MM.1S (cell line): ENCODE measurements around the gene MEG3.

ENCODE experiments used
- DNase-seq: peaks from one replicate; pipeline ENCODE4 v3.0.0-alpha.2; 2015
- H2AFZ ChIP-seq: fragments of 300-600 bp; sonication (generic); 2 replicates; pipeline ENCODE4 v1.6.0; 2016; ENCODE audit warnings: antibody characterized with exemption, low read length
- H3F3A ChIP-seq: fragments of 300-600 bp; sonication (generic); 2 replicates; pipeline ENCODE4 v1.6.1; 2016; ENCODE audit warnings: mild to moderate bottlenecking, antibody characterized with exemption, low read length, moderate library complexity, mixed read lengths; ENCODE audit not compliant: insufficient read depth
- H3K27ac ChIP-seq: fragments of 300-600 bp; sonication (generic); 2 replicates; pipeline ENCODE4 v1.5.1; 2016; ENCODE audit warnings: mild to moderate bottlenecking, low read length
- H3K27me3 ChIP-seq: fragments of 300-600 bp; sonication (generic); replicated peaks from 2 replicates; pipeline ENCODE4 v1.6.0; 2016; ENCODE audit warnings: low read length; ENCODE audit not compliant: insufficient read depth
- H3K36me3 ChIP-seq: fragments of 300-600 bp; sonication (generic); replicated peaks from 2 replicates; pipeline ENCODE4 v1.6.1; 2016; ENCODE audit warnings: mild to moderate bottlenecking, low read length, mixed read lengths; ENCODE audit not compliant: insufficient read depth
- H3K4me1 ChIP-seq: fragments of 300-600 bp; sonication (generic); 2 replicates; pipeline ENCODE4 v1.6.1; 2016; ENCODE audit warnings: low read length, mixed read lengths
- H3K4me2 ChIP-seq: fragments of 300-600 bp; sonication (generic); 2 replicates; pipeline ENCODE4 v1.6.0; 2016; ENCODE audit warnings: low read depth, low read length
- H3K4me3 ChIP-seq: fragments of 300-600 bp; sonication (generic); 2 replicates; pipeline ENCODE4 v1.5.1; 2016; ENCODE audit warnings: low read length, mixed read lengths
- H3K79me2 ChIP-seq: fragments of 300-600 bp; sonication (generic); 2 replicates; pipeline ENCODE4 v1.6.1; 2016; ENCODE audit warnings: mixed run types, low read length, mixed read lengths
- H3K9ac ChIP-seq: fragments of 300-600 bp; sonication (generic); 2 replicates; pipeline ENCODE4 v1.6.1; 2016; ENCODE audit warnings: low read length, mixed read lengths
- H3K9me2 ChIP-seq: fragments of 300-600 bp; sonication (generic); replicated peaks from 2 replicates; pipeline ENCODE4 v1.6.1; 2016; ENCODE audit warnings: mild to moderate bottlenecking, low read length, mixed read lengths; ENCODE audit not compliant: insufficient read depth
- H3K9me3 ChIP-seq: fragments of 300-600 bp; sonication (generic); replicated peaks from 2 replicates; pipeline ENCODE4 v1.6.1; 2016; ENCODE audit warnings: mild to moderate bottlenecking, low read length, mixed read lengths; ENCODE audit not compliant: insufficient read depth
- H4K20me1 ChIP-seq: fragments of 300-600 bp; sonication (generic); 2 replicates; pipeline ENCODE4 v1.6.1; 2016; ENCODE audit warnings: mild to moderate bottlenecking, low read length, moderate library complexity, mixed read lengths; ENCODE audit not compliant: insufficient read depth
- CTCF ChIP-seq: fragments of 300-600 bp; sonication (generic); IDR thresholded peaks from 2 replicates; pipeline ENCODE4 v1.5.1; 2016; ENCODE audit warnings: antibody characterized with exemption, low read length, mixed read lengths
- EZH2 ChIP-seq: fragments of 300-600 bp; sonication (generic); optimal IDR thresholded peaks from 2 replicates; pipeline ENCODE3; 2017; ENCODE audit warnings: low read depth, mild to moderate bottlenecking, antibody characterized with exemption, low read length, mixed read lengths
- EZH2phosphoT487 ChIP-seq: fragments of 300-600 bp; sonication (generic); IDR thresholded peaks from 2 replicates; pipeline ENCODE4 v1.6.1; 2018; ENCODE audit warnings: antibody characterized with exemption, low read length

The MEG3 gene

DNA sequence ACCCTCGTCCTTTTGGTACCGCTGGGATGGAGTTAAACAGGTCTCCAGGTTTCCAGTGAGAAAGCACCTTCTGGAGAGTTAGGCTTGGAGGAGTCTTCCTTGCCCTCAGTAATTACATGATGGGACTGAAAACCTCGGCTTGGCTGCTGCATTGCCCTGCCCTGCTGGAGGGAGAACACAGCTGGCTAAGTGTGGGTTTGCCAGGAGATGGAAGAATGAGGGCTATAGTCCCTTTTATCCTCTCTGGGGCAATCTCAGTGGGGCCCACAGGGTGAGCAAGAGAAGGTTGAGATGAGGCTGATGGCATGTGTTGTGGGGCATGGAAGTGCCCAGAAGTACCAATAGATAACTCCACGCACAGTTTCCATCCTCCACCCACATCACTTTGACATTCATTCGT lies 23.2 kb upstream of the MEG3 start:
- no peaks in the 10 kb centered on the region for H3K9me3 ChIP-seq
- no peak overlapping the region for H3K4me3 ChIP-seq
- no peaks in the 10 kb centered on the region for H3K4me1 ChIP-seq
- H3F3A ChIP-seq = no peaks in the 10 kb centered on the region
- TF ChIP-seq CTCF = no peak
- no peak for TF ChIP-seq EZH2phosphoT487
- TF ChIP-seq EZH2 = no peak
- no peak for DNase-seq
- H3K79me2 ChIP-seq = no peaks in the 10 kb centered on the region
- H3K9ac ChIP-seq = no peak overlapping the region
- no peaks in the 10 kb centered on the region for H4K20me1 ChIP-seq
- peaks cover 57% of the 10 kb centered on the region for H3K27me3 ChIP-seq
- H3K9me2 ChIP-seq = no peaks in the 10 kb centered on the region
- H2AFZ ChIP-seq = no peak overlapping the region
- H3K27ac ChIP-seq = no peak overlapping the region
- no peak overlapping the region for H3K4me2 ChIP-seq
- H3K36me3 ChIP-seq = no peaks in the 10 kb centered on the region

DNA sequence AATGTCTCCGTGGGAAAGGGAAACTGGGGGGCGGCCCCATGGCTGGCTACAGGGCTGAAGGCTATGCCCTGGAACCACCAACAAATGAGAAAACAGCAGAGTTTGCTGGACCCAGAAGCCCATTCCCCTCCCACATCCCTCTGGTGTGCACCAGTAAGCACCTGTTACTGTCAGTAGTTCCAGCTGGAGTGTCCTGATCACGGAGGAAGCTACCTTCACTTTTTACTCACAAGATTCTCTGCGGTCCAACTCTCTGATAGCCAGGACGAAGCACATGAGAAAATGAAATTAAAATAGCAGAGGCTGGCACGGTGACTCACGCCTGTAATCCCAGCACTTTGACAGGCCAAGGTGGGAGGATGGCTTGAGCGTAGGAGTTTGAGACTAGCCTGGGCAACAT lies 22.7 kb upstream of the MEG3 start:
- H3K4me3 ChIP-seq = no peak overlapping the region
- no peaks in the 10 kb centered on the region for H3K4me1 ChIP-seq
- TF ChIP-seq EZH2 (no peak), EZH2phosphoT487 (no peak), CTCF (no peak)
- no peak overlapping the region for H3K27ac ChIP-seq
- H2AFZ ChIP-seq = no peak overlapping the region
- H3K9ac ChIP-seq = no peak overlapping the region
- peaks cover 61% of the 10 kb centered on the region for H3K27me3 ChIP-seq
- H3F3A ChIP-seq = no peaks in the 10 kb centered on the region
- H3K36me3 ChIP-seq = no peaks in the 10 kb centered on the region
- no peaks in the 10 kb centered on the region for H3K9me2 ChIP-seq
- no peak for DNase-seq
- H4K20me1 ChIP-seq = no peaks in the 10 kb centered on the region
- H3K79me2 ChIP-seq = no peaks in the 10 kb centered on the region
- no peaks in the 10 kb centered on the region for H3K9me3 ChIP-seq
- H3K4me2 ChIP-seq = no peak overlapping the region

DNA sequence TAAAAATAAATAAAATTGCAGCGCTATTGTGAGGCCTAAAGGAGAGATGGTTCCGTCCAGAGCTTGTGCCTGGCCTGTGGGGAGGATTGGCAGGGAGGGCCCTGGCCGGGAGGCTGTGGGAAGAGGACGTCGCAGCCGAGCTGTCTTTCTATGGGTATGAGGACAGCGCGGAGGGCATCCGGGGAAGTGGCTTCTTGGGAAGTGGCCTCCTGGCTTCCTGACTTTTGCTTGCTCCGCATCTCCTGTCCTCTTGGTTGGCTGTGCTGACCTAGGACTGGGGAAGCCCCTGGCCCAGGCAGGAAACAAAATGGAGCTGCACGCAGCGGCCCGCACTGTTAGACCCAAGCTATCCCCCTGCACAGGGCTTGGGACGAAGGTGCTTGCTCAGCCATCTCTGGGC lies 22.2 kb upstream of the MEG3 start:
- no peak overlapping the region for H2AFZ ChIP-seq
- H3K4me1 ChIP-seq = no peaks in the 10 kb centered on the region
- no peak overlapping the region for H3K4me3 ChIP-seq
- H3K36me3 ChIP-seq = no peaks in the 10 kb centered on the region
- no peak overlapping the region for H3K27ac ChIP-seq
- H4K20me1 ChIP-seq = no peaks in the 10 kb centered on the region
- no peak overlapping the region for H3K9ac ChIP-seq
- no peak overlapping the region for H3K4me2 ChIP-seq
- no peaks in the 10 kb centered on the region for H3K9me3 ChIP-seq
- no peak for DNase-seq
- no peaks in the 10 kb centered on the region for H3F3A ChIP-seq
- H3K27me3 ChIP-seq = peaks cover 64% of the 10 kb centered on the region
- H3K9me2 ChIP-seq = no peaks in the 10 kb centered on the region
- H3K79me2 ChIP-seq = no peaks in the 10 kb centered on the region
- TF ChIP-seq EZH2 (no peak), EZH2phosphoT487 (no peak), CTCF (no peak)

- no peaks in the 10 kb centered on the region for H3K36me3 ChIP-seq
- H3K27me3 ChIP-seq = peaks cover 62% of the 10 kb centered on the region
- H3F3A ChIP-seq = no peaks in the 10 kb centered on the region
- DNase-seq = no peak
- H3K79me2 ChIP-seq = no peaks in the 10 kb centered on the region
- no peaks in the 10 kb centered on the region for H3K4me1 ChIP-seq
- no peaks in the 10 kb centered on the region for H3K9me3 ChIP-seq
- no peak overlapping the region for H3K9ac ChIP-seq
- H3K9me2 ChIP-seq = no peaks in the 10 kb centered on the region
- H3K4me2 ChIP-seq = no peak overlapping the region
- no peak overlapping the region for H3K4me3 ChIP-seq
- no peak overlapping the region for H2AFZ ChIP-seq
- H3K27ac ChIP-seq = no peak overlapping the region
- H4K20me1 ChIP-seq = no peaks in the 10 kb centered on the region
- TF ChIP-seq CTCF (no peak), EZH2phosphoT487 (no peak), EZH2 (no peak)
Observed at GRCh38 chr14:100804138-100804537, 21.8 kb upstream of the MEG3 start.
